ENCODE results near the gene DPEP3.

The DPEP3 gene

DNA sequence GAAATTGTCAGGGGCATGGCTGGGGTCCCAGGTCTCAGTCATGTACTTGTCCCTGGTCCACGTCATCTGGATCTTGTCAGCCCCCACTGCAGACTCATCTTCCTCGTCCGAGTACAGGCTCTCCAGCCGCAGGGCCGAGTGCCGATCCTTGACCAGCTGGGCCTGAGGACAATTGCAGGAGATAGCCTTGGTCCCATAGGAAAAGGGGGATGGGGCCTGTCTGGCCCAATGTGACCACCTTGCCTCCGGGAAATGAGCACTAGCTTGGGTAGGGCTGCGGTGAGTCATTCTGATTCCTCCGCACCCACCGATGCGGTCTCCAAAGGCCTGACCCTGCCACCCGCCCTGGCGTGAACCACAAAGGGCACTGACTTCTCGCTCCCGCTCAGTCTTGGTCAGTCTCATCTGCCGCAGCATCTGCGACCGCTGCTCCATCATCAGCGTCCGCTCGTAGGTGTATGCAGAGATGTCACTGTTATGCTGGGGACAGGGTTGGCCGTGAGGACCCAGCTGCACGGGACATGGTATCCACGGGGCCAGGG, 34.8 kb downstream of the DPEP3 start:
- TF ChIP-seq, protein P1, sequence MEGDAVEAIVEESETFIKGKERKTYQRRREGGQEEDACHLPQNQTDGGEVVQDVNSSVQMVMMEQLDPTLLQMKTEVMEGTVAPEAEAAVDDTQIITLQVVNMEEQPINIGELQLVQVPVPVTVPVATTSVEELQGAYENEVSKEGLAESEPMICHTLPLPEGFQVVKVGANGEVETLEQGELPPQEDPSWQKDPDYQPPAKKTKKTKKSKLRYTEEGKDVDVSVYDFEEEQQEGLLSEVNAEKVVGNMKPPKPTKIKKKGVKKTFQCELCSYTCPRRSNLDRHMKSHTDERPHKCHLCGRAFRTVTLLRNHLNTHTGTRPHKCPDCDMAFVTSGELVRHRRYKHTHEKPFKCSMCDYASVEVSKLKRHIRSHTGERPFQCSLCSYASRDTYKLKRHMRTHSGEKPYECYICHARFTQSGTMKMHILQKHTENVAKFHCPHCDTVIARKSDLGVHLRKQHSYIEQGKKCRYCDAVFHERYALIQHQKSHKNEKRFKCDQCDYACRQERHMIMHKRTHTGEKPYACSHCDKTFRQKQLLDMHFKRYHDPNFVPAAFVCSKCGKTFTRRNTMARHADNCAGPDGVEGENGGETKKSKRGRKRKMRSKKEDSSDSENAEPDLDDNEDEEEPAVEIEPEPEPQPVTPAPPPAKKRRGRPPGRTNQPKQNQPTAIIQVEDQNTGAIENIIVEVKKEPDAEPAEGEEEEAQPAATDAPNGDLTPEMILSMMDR (conservative IDR thresholded peaks at IDR 0.05; ENCODE audit: low read depth, low read length) = no peak
- Histone ChIP-seq H3K4me2 (no peak overlapping the region), H2AFZ (ENCODE audit: low read depth) (no peak overlapping the region), H3K27me3 (ENCODE audit: insufficient read depth, low read depth) (no peaks in the 10 kb centered on the region), H3K9ac (no peak overlapping the region), H3K4me3 (IDR thresholded peaks at IDR 0.05; ENCODE audit: insufficient read depth, low read depth, low read length) (no peak overlapping the region), H4K20me1 (ENCODE audit: insufficient read depth) (no peaks in the 10 kb centered on the region), H3K27ac (no peak overlapping the region), H3K36me3 (ENCODE audit: insufficient read depth) (no peaks in the 10 kb centered on the region), H3K79me2 (ENCODE audit: insufficient read depth, low read depth) (no peaks in the 10 kb centered on the region), H3K4me1 (ENCODE audit: low read depth, poor library complexity, severe bottlenecking) (no peaks in the 10 kb centered on the region)

DNA sequence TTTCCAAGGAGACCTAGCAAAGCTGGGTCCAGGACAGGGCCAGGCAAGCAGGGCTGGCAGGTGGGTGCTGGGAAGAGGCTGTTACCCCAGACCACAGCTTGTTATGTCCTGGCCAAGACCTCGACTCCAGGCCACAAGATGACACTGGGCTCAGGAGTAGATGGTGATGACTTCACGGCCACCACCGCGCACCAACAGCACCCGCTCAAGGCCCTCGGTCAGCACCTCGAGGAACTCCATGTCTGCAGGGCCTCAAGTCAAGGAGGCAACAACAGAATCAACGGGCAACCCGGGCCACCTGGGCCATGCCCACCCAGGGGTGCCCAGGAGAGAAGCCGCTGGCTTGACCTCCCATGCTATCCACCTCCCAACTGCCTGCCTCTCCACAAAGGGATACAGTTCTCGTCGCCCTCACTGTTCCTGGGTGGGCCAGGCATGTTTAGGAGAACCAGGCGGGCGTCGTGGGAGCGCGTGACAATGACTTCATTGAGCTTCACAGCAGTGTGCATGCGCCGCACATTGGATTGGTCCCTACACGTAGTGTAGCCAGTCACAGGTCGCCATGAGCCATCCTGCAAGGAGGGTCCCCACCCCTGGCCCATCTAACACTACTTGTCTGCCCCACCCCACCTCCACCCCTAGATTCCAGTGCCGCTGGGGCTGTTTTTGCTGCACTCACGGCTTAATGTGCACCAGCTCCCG, 35.5 kb downstream of the DPEP3 start:
- no peaks in the 10 kb centered on the region for H4K20me1 ChIP-seq (ENCODE audit: insufficient read depth)
- H3K36me3 ChIP-seq (ENCODE audit: insufficient read depth) = no peaks in the 10 kb centered on the region
- no peaks in the 10 kb centered on the region for H3K79me2 ChIP-seq (ENCODE audit: insufficient read depth, low read depth)
- TF ChIP-seq, protein P1 (conservative IDR thresholded peaks at IDR 0.05; ENCODE audit: low read depth, low read length) = no peak
- H3K27ac ChIP-seq = no peak overlapping the region
- H3K4me1 ChIP-seq (ENCODE audit: low read depth, poor library complexity, severe bottlenecking) = no peaks in the 10 kb centered on the region
- H3K4me2 ChIP-seq = no peak overlapping the region
- no peak overlapping the region for H2AFZ ChIP-seq (ENCODE audit: low read depth)
- no peak overlapping the region for H3K9ac ChIP-seq
- no peaks in the 10 kb centered on the region for H3K27me3 ChIP-seq (ENCODE audit: insufficient read depth, low read depth)
- no peak overlapping the region for H3K4me3 ChIP-seq (IDR thresholded peaks at IDR 0.05; ENCODE audit: insufficient read depth, low read depth, low read length)

DNA sequence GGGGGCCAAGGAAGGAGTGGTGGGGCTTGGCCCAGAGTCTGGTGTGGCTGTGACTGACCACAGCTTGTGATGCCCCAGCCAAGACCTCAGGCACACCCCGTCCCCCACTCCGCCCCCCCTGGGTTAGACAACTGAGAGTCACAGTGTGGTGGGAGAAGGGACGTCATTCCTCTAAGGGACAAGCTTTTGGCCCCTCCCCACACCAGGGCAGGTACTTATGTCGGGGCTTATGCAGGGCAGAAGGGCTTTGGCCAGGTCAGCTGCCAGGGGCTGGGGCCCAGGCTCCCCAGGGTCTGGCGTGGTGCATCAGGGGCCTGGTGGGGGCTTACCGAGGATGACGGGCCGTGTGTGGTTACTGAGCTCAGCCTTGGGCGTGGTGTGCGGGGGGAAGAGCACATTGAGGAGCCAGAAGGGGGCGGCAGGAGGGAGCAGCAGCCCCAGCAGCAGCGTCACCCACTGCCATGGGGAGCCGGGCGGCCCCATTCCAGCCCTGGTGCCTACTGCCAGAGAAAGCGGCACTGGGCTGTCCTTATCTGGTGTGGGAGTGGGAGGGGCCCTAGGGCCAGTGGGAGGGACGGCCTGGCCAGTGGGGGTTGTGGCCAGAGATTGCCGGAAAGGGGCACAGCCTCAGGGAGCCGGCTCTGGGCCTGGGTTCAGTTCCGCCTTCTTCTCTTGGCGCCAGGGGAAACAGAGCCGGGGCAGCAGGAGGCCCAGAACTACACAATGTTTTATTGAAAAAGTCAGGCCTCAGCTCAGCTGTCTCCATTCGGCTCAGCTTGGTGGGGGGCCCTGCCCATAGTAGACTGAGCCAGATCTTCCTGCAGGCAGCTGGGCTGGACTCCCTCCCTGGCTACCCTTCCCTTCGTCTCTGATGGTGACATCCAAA, 36.4 kb downstream of the DPEP3 start, which contains the start of gene LCAT:
Gene LCAT, minus strand, starts transcription at position 502 of the 886 bp plus-strand sequence. Its CDS starts 19 bp downstream, at position 483.
- H3K4me3 ChIP-seq (IDR thresholded peaks at IDR 0.05; ENCODE audit: insufficient read depth, low read depth, low read length) = no peak within 1 kb of the TSS
- H3K27ac ChIP-seq = no peak within 1 kb of the TSS
- H3K4me2 ChIP-seq = no peak within 1 kb of the TSS
- TF ChIP-seq, protein P1 (conservative IDR thresholded peaks at IDR 0.05; ENCODE audit: low read depth, low read length) = no peak
- H3K9ac ChIP-seq = no peak within 1 kb of the TSS
- no peaks in the 10 kb centered on the region for H3K79me2 ChIP-seq (ENCODE audit: insufficient read depth, low read depth)
- H3K4me1 ChIP-seq (ENCODE audit: low read depth, poor library complexity, severe bottlenecking) = no peaks in the 10 kb centered on the region
- no peaks in the 10 kb centered on the region for H3K27me3 ChIP-seq (ENCODE audit: insufficient read depth, low read depth)
- H4K20me1 ChIP-seq (ENCODE audit: insufficient read depth) = no peaks in the 10 kb centered on the region
- no peak within 1 kb of the TSS for H2AFZ ChIP-seq (ENCODE audit: low read depth)
- no peaks in the 10 kb centered on the region for H3K36me3 ChIP-seq (ENCODE audit: insufficient read depth)

DNA sequence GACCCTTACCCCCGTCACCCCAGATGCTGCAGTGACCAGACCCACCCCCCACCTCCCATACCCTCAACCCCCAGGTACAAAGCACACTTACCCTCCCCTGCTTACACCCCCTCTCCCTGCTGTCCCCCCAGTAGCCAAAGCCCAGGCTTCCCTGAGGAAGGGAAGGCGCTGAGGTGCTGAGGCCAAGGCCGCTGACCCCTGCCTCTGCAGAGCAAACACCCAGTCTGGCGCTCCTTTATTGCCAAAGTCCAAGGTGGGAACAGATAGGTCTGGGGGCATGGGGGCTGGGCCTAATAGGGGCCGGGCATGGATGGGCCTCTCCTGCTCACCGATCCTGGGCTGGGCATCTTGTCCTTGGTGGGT, 37.1 kb downstream of the DPEP3 start:
- Histone ChIP-seq H3K27me3 (ENCODE audit: insufficient read depth, low read depth) (no peaks in the 10 kb centered on the region), H3K9ac (no peak overlapping the region), H3K79me2 (ENCODE audit: insufficient read depth, low read depth) (no peaks in the 10 kb centered on the region), H2AFZ (ENCODE audit: low read depth) (no peak overlapping the region), H4K20me1 (ENCODE audit: insufficient read depth) (no peaks in the 10 kb centered on the region), H3K4me1 (ENCODE audit: low read depth, poor library complexity, severe bottlenecking) (no peaks in the 10 kb centered on the region), H3K4me2 (no peak overlapping the region), H3K4me3 (IDR thresholded peaks at IDR 0.05; ENCODE audit: insufficient read depth, low read depth, low read length) (no peak overlapping the region), H3K27ac (no peak overlapping the region), H3K36me3 (ENCODE audit: insufficient read depth) (no peaks in the 10 kb centered on the region)
- TF ChIP-seq, protein P1 (conservative IDR thresholded peaks at IDR 0.05; ENCODE audit: low read depth, low read length) = no peak

Data from KMS-11 (cell line).